GM21423 (cell line): ENCODE data around the gene ZNF346.

Source experiments
- ATAC-seq: cut with Tn5 transposase; IDR thresholded peaks from one replicate; pipeline ENCODE4 v1.9.1; 2021; ENCODE audit warnings: mild to moderate bottlenecking, moderate library complexity; ENCODE audit not compliant: unreplicated experiment

The ZNF346 gene

DNA sequence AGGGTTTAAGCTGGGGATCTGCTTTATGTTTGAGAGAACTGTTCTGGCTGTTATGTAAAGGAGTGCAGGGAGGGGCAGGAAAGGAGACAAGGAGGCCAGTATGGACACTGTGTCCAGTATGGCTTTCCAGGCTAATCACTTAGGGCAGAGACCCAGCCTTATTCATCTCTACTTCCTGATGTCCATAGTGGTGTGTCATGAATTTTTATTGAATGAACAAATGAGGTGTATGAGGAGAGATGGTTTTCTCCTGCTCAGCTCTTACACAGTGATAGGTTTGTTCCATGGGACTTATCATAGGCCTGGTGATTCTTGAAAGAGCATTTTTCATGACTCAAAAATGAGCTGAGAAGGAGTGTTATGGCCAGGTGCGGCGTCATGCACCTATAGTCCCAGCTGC lies 43.7 kb downstream of the ZNF346 start:
- ATAC-seq: no peak

GRCh38 chr5:177067503-177067902 lies 45.0 kb downstream of the ZNF346 start:
- no peak for ATAC-seq

GRCh38 chr5:177070536-177071191 lies 48.2 kb downstream of the ZNF346 start:
- ATAC-seq: no peak

DNA sequence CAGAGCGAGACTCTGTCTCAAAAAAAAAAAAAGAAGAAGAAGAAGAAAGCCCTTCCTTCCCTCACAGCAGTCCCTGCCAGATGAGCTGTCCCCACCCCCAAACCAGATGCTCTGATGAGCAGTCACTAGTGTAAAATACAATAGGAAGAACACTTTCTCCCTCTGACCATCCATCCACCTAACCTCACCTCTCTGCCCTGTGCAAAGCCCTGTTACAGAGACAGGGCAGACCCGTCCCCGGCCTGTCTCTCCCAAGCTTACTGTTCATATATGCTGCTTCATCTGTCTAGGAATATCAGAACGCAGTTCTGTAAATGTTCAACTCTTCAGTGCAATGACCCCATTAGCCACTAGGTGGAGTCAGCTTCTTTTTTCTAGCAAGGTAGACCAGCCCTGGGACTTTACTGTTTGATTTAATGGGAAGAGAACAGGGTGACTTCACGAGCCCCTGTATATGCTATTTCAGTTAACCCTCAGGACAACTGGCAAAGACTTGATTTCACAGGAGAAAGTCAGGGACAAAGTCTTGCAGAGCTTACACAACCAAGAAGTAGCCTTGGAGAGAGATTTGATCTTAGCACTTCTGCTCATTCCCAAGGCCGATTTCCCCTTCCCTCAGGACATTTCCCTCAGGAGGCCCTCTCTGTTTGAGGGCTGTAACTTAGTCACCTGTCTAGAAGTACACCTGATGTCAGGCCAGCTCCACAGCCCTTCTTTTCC lies 49.3 kb downstream of the ZNF346 start:
- ATAC-seq: peak; percentile 64

- no peak for ATAC-seq
Measured at GRCh38 chr5:177077335-177077734, 54.8 kb downstream of the ZNF346 start.

GRCh38 chr5:177079606-177080005 lies 57.1 kb downstream of the ZNF346 start:
- no peak for ATAC-seq

- no peak for ATAC-seq
Measured at GRCh38 chr5:177080265-177080664, 57.8 kb downstream of the ZNF346 start.

DNA sequence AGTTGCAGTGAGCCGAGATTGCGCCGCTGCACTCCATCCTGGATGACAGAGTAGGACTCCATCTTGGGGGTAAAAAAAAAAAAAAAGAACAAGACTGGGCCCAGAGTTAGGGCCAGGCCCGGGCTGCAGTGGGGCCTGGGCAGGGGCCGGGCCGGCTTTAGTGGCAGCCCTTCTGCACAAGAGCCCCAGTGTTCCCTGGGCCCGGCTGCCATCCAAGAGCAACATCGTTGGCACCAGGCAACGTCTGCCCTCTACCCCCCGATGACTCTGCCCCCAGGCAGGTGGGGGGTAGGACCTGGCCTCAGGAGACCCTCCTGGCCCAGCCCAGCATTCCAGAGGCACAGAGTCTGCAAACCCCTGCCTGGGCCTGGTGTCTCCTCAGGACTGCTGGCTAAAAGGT lies 59.4 kb downstream of the ZNF346 start:
- no peak for ATAC-seq

- no peak for ATAC-seq
Measured at GRCh38 chr5:177083357-177083756, 60.9 kb downstream of the ZNF346 start.

DNA sequence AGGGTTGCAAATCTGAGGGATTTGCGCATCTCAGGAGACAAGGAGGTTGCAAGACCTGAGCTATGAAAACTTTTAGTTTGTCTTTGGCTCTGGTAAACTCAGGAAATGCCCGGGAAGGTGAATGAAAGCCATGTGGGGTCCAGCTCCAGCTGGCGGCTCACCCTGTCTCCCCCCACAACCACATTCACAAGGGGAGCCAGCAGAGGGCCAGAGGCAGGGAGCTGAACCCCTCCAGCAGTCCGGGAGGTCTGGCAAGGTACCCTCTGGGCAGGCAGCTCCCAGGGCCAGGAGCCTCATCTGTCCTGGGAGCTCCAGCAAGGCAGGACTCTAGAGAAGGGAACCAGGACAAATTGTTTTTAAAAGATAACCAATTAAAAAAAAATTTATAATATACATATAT lies 61.7 kb downstream of the ZNF346 start:
- no peak for ATAC-seq

DNA sequence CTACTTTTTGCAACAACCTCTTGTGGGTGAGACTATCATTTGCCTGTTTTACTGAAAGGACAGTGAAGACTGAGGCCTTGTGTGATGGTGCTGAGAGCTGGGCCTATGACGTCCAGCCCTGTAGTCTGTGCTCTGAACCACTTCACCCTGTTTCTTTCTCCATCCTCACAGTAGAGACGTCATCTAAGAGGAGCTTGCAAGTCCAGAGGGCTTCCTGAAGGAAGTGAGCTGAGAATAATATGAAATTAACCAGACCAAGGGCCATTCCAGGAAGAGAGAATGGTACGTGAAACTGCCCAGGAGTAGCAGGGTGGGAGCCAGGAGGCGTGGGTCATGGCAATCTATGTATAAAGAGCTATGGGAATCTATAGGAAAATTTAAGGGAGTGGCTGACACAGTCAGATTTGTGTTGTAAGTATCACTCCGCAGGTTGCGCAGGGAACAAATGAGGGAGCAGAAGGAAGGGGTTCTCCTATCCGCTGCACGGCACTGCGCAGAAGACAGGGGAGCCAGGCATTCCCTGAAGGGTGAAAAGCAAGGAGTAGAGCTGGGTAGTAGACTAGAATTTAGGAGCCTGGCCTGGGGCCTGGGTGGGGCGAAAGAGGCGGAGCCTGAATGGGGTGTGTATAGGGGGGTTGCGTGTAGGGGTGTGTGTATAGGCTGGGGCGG lies 63.6 kb downstream of the ZNF346 start:
- ATAC-seq: no peak

DNA sequence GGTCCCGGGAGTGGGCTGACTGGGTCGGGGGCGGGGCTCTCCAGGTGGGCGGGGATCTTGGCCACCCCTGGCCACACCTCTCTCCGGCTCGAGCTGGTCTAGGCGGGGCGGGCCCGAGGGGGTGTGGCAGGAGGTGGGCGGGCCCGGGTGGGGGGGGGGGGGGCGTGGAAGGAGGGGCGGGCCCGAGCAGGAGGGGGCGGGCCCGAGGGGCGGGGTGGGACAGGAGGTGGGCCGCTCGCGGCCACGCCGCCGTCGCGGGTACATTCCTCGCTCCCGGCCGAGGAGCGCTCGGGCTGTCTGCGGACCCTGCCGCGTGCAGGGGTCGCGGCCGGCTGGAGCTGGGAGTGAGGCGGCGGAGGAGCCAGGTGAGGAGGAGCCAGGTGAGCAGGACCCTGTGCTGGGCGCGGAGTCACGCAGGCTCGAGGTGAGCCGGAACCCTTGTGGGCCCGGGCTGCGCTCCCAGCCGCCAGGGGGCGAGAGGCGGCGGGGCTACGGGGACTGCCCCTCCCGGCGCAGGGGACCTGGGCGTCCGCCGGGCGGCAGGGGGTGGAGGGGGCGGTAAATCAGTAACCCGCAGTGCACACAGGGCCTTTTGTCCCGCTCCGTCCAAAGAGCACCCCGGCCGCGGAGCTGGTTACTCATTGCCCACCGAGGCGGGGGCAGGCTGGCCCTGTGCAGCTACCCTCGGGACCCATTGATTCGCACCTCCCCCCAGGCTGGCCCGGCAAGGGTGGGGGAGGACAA lies 64.3 kb downstream of the ZNF346 start, which contains the start of gene FGFR4:
FGFR4 (plus strand) TSS at position 262 of the 744 bp plus-strand sequence. CDS start 2,688 bp downstream, outside the sequence.
- peak; percentile 69 for ATAC-seq

- no peak for ATAC-seq
Measured at GRCh38 chr5:177087398-177088005, 65.0 kb downstream of the ZNF346 start.

DNA sequence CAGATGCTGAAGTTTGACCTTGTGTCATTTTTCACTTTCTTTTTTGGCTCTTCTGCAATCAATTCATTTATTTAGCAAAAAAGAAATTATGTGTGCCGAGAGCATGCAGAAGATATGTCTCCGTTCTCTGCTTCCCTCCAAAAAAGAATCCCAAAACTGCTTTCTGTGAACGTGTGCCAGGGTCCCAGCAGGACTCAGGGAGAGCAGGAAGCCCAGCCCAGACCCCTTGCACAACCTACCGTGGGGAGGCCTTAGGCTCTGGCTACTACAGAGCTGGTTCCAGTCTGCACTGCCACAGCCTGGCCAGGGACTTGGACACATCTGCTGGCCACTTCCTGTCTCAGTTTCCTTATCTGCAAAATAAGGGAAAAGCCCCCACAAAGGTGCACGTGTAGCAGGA lies 66.6 kb downstream of the ZNF346 start:
- no peak for ATAC-seq

DNA sequence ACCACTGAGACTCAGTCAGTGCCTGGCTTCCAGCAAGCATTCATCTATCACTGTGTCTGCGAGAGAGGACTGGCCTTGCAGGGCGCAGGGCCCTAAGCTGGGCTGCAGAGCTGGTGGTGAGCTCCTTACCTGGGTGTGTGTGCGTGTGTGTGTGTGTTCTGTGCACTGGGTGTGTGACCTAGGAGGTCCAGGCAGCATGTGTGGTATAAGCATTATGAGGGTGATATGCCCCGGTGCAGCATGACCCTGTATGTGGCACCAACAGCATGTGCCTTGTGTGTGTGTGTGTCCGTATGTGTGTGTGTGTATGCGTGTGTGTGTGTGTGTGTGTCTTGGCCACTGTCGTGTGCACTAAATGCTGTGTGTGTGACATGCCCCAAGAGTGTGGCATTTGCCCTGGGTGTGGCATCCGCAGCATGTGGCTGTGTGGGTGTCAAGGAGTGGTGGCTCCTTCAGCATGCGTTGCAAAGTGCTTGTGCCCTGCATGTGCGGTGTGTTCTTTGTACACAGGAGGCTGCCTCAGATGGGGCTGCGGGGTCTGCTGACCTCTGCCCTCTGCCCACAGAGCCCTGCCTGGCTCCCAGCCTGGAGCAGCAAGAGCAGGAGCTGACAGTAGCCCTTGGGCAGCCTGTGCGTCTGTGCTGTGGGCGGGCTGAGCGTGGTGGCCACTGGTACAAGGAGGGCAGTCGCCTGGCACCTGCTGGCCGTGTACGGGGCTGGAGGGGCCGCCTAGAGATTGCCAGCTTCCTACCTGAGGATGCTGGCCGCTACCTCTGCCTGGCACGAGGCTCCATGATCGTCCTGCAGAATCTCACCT lies 67.5 kb downstream of the ZNF346 start:
- ATAC-seq: no peak

DNA sequence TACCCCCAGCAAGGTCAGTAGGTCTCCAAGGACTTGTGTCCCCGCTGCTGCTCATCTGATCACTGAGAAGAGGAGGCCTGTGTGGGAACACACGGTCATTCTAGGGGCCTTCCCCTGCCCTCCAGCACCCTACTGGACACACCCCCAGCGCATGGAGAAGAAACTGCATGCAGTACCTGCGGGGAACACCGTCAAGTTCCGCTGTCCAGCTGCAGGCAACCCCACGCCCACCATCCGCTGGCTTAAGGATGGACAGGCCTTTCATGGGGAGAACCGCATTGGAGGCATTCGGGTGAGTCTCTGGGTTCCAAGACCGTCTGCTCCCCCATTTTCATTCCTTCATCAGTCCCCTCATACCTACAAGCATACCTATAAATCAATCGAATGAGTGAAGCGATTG lies 68.3 kb downstream of the ZNF346 start:
- no peak for ATAC-seq

DNA sequence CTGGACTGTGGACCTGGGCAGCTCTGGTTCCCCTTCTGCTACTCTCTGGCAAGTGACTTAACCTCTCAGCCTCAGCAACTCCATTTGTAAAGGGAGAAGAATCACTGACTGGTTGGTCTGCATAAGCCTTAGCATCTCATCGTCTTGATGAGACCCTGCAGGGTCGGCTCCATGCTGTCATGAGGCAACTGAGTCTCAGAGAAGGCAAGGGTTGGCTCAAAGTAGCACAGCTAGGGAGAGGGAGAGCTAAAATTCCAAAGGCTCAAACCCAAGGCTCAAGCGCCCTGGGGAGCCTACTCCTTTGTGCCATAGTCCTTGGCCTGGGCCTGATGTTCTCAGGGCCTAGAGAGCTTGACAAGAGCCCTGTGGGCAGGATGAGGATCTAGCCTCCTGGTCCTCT lies 68.7 kb downstream of the ZNF346 start:
- ATAC-seq: no peak

DNA sequence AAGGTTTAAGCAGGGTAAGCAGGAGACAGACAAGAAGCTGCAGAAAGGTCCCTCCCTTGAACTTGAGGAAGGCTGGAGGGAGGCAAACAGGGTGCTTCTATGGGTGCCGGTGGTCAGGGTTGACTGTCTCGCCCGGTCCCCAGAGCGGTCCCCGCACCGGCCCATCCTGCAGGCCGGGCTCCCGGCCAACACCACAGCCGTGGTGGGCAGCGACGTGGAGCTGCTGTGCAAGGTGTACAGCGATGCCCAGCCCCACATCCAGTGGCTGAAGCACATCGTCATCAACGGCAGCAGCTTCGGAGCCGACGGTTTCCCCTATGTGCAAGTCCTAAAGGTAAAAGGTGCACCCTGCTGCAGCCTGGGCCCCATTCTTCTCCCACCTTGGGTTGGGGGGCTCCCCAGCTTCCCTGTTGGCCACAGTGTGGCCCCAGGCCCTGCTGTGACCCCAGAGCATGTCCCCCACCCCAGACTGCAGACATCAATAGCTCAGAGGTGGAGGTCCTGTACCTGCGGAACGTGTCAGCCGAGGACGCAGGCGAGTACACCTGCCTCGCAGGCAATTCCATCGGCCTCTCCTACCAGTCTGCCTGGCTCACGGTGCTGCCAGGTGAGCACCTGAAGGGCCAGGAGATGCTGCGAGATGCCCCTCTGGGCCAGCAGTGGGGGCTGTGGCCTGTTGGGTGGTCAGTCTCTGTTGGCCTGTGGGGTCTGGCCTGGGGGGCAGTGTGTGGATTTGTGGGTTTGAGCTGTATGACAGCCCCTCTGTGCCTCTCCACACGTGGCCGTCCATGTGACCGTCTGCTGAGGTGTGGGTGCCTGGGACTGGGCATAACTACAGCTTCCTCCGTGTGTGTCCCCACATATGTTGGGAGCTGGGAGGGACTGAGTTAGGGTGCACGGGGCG lies 69.9 kb downstream of the ZNF346 start:
- ATAC-seq: no peak

DNA sequence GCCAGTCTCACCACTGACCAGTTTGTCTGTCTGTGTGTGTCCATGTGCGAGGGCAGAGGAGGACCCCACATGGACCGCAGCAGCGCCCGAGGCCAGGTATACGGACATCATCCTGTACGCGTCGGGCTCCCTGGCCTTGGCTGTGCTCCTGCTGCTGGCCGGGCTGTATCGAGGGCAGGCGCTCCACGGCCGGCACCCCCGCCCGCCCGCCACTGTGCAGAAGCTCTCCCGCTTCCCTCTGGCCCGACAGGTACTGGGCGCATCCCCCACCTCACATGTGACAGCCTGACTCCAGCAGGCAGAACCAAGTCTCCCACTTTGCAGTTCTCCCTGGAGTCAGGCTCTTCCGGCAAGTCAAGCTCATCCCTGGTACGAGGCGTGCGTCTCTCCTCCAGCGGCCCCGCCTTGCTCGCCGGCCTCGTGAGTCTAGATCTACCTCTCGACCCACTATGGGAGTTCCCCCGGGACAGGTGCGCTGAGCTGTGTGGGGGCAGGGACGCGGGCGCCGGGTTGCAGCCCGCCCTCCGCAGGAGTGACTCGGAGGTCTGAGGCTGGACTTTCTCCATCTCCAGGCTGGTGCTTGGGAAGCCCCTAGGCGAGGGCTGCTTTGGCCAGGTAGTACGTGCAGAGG lies 70.7 kb downstream of the ZNF346 start:
- no peak for ATAC-seq
